Measurements from ENCODE around the gene RNF128.

Gene RNF128

GRCh38 chrX:106698693-106699092 is 27.8 kb upstream of the RNF128 start:
- no peak for TF ChIP-seq CTCF (IDR thresholded peaks at IDR 0.05; ENCODE audit: low read depth, low read length)
- no peak for DNase-seq
- Histone ChIP-seq H3K27me3 (ENCODE audit: insufficient read depth, low read depth, severe bottlenecking) (peaks cover 51% of the 10 kb centered on the region), H3K4me3 (ENCODE audit: low read depth, low read length) (no peak overlapping the region), H3K9me3 (ENCODE audit: severe bottlenecking) (no peaks in the 10 kb centered on the region), H3K27ac (no peak overlapping the region), H3K36me3 (no peaks in the 10 kb centered on the region)

DNA sequence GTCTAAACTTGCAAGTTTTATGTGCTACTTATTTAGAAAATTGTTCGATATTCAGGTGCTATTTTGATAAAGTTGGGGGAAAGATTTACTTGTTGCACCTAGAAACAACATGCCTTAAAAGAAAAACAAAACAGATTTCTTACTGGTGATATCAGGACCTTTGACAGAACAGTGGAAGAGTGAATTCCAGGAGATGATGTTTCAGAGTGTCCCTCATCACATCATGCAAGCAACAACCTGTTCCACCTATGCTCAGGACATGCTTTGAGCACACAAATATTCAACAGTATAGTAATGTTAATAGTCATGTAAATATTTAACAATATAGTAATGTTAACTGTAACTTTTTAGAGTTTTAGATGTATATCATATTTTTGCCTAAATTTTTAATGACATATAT is 23.9 kb upstream of the RNF128 start:
- TF ChIP-seq CTCF (IDR thresholded peaks at IDR 0.05; ENCODE audit: low read depth, low read length), result no peak
- Histone ChIP-seq H3K27me3 (ENCODE audit: insufficient read depth, low read depth, severe bottlenecking) (peaks cover 42% of the 10 kb centered on the region), H3K9me3 (ENCODE audit: severe bottlenecking) (no peaks in the 10 kb centered on the region), H3K27ac (no peak overlapping the region), H3K36me3 (no peaks in the 10 kb centered on the region), H3K4me3 (ENCODE audit: low read depth, low read length) (no peak overlapping the region)
- no peak for DNase-seq

DNA sequence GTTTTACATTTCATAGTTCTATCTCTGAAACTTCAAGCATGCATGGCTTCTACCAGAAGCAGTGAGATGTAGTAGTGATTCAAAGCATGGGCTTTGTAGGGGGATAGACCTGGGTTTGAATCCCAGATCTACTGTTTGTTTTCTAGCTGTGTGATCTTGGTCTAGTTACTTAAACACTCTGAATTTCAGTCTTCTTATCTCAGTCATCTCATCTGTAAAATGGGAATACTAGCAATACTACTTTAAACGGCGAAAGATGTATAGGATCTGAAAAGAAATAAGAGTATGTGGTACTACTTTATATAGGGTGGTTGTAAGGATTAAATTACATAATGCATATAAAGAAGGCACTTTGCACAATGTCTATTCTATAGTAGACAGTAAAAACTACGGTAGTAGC is 20.0 kb upstream of the RNF128 start:
- Histone ChIP-seq H3K27me3 (ENCODE audit: insufficient read depth, low read depth, severe bottlenecking) (peaks cover 44% of the 10 kb centered on the region), H3K27ac (no peak overlapping the region), H3K36me3 (no peaks in the 10 kb centered on the region), H3K9me3 (ENCODE audit: severe bottlenecking) (no peaks in the 10 kb centered on the region), H3K4me3 (ENCODE audit: low read depth, low read length) (no peak overlapping the region)
- DNase-seq, result no peak
- no peak for TF ChIP-seq CTCF (IDR thresholded peaks at IDR 0.05; ENCODE audit: low read depth, low read length)

GRCh38 chrX:106707771-106708454 is 18.6 kb upstream of the RNF128 start:
- no peak for TF ChIP-seq CTCF (IDR thresholded peaks at IDR 0.05; ENCODE audit: low read depth, low read length)
- DNase-seq, result no peak
- peaks cover 48% of the 10 kb centered on the region for H3K27me3 ChIP-seq (ENCODE audit: insufficient read depth, low read depth, severe bottlenecking)
- no peak overlapping the region for H3K4me3 ChIP-seq (ENCODE audit: low read depth, low read length)
- no peaks in the 10 kb centered on the region for H3K36me3 ChIP-seq
- H3K9me3 ChIP-seq (ENCODE audit: severe bottlenecking), result no peaks in the 10 kb centered on the region
- no peak overlapping the region for H3K27ac ChIP-seq

- Histone ChIP-seq H3K9me3 (ENCODE audit: severe bottlenecking) (no peaks in the 10 kb centered on the region), H3K4me3 (ENCODE audit: low read depth, low read length) (no peak overlapping the region), H3K27me3 (ENCODE audit: insufficient read depth, low read depth, severe bottlenecking) (peaks cover 55% of the 10 kb centered on the region), H3K36me3 (no peaks in the 10 kb centered on the region), H3K27ac (no peak overlapping the region)
- TF ChIP-seq CTCF (IDR thresholded peaks at IDR 0.05; ENCODE audit: low read depth, low read length), result no peak
- no peak for DNase-seq
Observed at GRCh38 chrX:106710771-106711170, 15.7 kb upstream of the RNF128 start.

GRCh38 chrX:106711375-106711774 is 15.1 kb upstream of the RNF128 start:
- Histone ChIP-seq H3K27ac (no peak overlapping the region), H3K27me3 (ENCODE audit: insufficient read depth, low read depth, severe bottlenecking) (peaks cover 55% of the 10 kb centered on the region), H3K36me3 (no peaks in the 10 kb centered on the region), H3K4me3 (ENCODE audit: low read depth, low read length) (no peak overlapping the region), H3K9me3 (ENCODE audit: severe bottlenecking) (no peaks in the 10 kb centered on the region)
- TF ChIP-seq CTCF (IDR thresholded peaks at IDR 0.05; ENCODE audit: low read depth, low read length), result no peak
- no peak for DNase-seq
